Neutrophil (primary cell): ENCODE measurements around the gene GDPD5.

Experiments
- H3K27ac ChIP-seq: fragments of 200-600 bp; sonication (generic); 2 replicates; pipeline ENCODE4 v1.5.1; 2016; ENCODE audit warnings: mild to moderate bottlenecking, moderate library complexity
- H3K27me3 ChIP-seq: fragments of 200-600 bp; sonication (generic); 2 replicates; pipeline ENCODE4 v1.6.0; 2016; ENCODE audit warnings: mild to moderate bottlenecking
- H3K36me3 ChIP-seq: fragments of 200-600 bp; sonication (generic); 2 replicates; pipeline ENCODE4 v1.5.1; 2017
- H3K4me1 ChIP-seq, 2 experiments: fragments of 200-600 bp in 1 of 2; sonication (generic) in 1 of 2; 1 replicate in 1 of 2; 2 replicates in 1 of 2; pipeline versions ENCODE4 v1.5.1 to v1.6.1; 2013 to 2016; ENCODE audit warnings: low read depth in 1 of 2, low read length in 1 of 2, mild to moderate bottlenecking in 1 of 2, moderate library complexity in 1 of 2; ENCODE audit not compliant: control insufficient read depth in 1 of 2, insufficient read depth in 1 of 2
- H3K4me3 ChIP-seq, 2 experiments: fragments of 200-600 bp in 1 of 2; sonication (generic) in 1 of 2; 1 replicate in 1 of 2; 2 replicates in 1 of 2; pipeline ENCODE4 v1.5.1; 2013 to 2016; ENCODE audit warnings: low read depth in 1 of 2, low read length in 1 of 2, mild to moderate bottlenecking in 1 of 2, moderate library complexity in 1 of 2
- H3K9me3 ChIP-seq: fragments of 200-600 bp; sonication (generic); 2 replicates; pipeline ENCODE4 v1.5.1; 2016
- TF ChIP-seq, protein P1 (sequence below): fragments of 200-600 bp; sonication (generic); IDR thresholded peaks from 2 replicates; pipeline ENCODE4 v1.5.1; 2016; ENCODE audit warnings: antibody characterized with exemption

The GDPD5 gene

DNA sequence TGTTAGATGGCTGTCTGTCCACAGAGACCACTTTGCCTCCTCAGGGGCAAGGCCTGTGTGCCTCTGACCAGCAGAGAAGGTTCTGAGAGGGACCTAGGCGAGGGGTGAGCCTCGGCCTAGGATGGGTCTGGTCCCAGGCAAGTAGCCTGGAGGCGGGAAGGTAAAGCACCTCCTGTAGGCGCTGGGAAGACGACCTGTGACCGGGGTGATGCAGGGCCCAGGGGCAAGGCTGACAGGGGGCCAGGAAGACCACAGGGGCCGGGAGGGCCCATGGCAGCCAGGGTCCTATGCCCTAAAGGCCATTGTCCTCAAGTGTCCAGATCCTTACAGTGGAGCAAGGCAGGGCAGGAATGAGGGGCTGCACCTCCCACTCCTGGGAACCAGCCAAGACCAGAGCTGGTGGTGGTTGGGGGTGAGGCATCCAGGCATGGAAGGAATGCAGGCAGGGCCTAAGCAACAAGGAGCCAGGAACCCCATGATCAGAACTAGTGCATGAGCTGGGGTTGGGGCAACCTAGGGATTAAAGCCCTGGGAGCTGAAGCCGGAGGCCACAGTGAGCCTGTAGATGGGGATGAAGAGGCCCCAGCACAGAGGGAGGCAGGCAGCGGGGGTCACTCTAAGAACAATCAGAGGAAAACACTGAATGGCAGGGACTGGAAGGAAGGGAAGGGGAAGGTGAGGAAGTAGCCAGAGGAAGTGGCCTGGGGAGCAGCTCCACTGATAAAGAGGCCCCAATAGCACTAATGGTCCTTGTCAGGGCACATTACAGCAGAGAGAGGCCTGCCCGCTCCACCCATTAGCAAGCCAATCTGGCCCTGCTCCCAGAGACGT, 59.8 kb downstream of the GDPD5 start:
- no peaks in the 10 kb centered on the region for H3K27me3 ChIP-seq

GRCh38 chr11:75463106-75463774, 62.5 kb downstream of the GDPD5 start:
- Histone ChIP-seq H3K27me3 (no peaks in the 10 kb centered on the region), H3K4me1 (no peaks in the 10 kb centered on the region), H3K36me3 (no peaks in the 10 kb centered on the region), H3K4me3 (no peak overlapping the region), H3K9me3 (no peaks in the 10 kb centered on the region), H3K27ac (no peak overlapping the region)
- TF ChIP-seq, protein P1, sequence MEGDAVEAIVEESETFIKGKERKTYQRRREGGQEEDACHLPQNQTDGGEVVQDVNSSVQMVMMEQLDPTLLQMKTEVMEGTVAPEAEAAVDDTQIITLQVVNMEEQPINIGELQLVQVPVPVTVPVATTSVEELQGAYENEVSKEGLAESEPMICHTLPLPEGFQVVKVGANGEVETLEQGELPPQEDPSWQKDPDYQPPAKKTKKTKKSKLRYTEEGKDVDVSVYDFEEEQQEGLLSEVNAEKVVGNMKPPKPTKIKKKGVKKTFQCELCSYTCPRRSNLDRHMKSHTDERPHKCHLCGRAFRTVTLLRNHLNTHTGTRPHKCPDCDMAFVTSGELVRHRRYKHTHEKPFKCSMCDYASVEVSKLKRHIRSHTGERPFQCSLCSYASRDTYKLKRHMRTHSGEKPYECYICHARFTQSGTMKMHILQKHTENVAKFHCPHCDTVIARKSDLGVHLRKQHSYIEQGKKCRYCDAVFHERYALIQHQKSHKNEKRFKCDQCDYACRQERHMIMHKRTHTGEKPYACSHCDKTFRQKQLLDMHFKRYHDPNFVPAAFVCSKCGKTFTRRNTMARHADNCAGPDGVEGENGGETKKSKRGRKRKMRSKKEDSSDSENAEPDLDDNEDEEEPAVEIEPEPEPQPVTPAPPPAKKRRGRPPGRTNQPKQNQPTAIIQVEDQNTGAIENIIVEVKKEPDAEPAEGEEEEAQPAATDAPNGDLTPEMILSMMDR = no peak

More for the DNA sequence above, 59.8 kb downstream of the GDPD5 start:
- Histone ChIP-seq H3K36me3 (no peaks in the 10 kb centered on the region), H3K27ac (no peak overlapping the region), H3K4me1 (no peaks in the 10 kb centered on the region), H3K9me3 (no peaks in the 10 kb centered on the region), H3K4me3 (no peak overlapping the region)
- TF ChIP-seq, protein P1 = no peak

DNA sequence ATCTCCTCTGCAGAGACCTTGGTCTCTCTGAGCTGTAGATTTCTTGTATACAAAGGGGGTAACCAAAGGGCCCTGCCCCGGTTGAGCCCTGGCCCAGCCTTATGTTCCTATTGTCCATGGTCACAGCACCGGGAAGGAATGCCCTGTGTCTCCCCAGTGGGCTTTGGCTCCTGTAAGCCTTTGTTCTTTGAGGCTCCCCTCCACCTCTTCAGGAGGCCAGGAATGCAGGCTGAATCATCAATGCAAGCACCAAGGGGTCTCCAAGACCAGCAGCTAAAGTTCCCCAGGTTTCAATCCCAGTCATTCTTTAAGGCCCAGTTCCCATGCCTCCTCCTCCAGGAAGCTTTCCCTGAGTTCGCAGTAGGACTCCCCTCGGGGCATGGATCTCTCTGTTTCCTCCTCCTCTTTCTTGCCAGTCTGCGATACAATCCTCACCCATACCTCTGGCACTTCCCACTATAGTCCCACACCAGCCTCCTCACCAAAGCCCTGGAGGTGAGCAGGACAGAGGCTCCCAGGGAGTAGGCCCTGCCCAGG, 63.6 kb downstream of the GDPD5 start:
- Histone ChIP-seq H3K9me3 (no peaks in the 10 kb centered on the region), H3K36me3 (no peaks in the 10 kb centered on the region), H3K4me3 (no peak overlapping the region), H3K27me3 (no peaks in the 10 kb centered on the region), H3K27ac (no peak overlapping the region), H3K4me1 (no peaks in the 10 kb centered on the region)
- TF ChIP-seq, protein P1 = no peak

DNA sequence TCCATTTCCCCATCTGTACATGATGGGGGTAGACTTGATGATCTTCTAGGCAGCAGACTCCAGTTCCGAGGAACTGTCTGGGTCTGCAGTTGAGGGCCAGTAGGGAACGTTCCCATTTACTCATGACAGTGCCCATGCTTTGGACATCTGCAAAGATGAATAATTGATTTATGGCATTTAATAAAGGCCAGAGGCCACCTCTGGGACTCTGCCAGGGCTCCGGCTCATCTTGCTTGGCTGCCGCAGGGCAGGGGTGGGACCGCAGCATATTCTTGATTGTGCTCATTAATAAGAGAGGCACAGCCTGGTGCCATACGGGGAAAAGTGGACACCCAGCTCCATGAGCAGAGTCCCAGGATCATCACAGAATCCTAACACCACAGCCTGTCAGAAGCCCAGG, 64.6 kb downstream of the GDPD5 start:
- TF ChIP-seq, protein P1 = no peak
- no peaks in the 10 kb centered on the region for H3K9me3 ChIP-seq
- no peaks in the 10 kb centered on the region for H3K27me3 ChIP-seq
- H3K36me3 ChIP-seq = no peaks in the 10 kb centered on the region
- no peak overlapping the region for H3K4me3 ChIP-seq
- H3K4me1 ChIP-seq = no peaks in the 10 kb centered on the region
- no peak overlapping the region for H3K27ac ChIP-seq

DNA sequence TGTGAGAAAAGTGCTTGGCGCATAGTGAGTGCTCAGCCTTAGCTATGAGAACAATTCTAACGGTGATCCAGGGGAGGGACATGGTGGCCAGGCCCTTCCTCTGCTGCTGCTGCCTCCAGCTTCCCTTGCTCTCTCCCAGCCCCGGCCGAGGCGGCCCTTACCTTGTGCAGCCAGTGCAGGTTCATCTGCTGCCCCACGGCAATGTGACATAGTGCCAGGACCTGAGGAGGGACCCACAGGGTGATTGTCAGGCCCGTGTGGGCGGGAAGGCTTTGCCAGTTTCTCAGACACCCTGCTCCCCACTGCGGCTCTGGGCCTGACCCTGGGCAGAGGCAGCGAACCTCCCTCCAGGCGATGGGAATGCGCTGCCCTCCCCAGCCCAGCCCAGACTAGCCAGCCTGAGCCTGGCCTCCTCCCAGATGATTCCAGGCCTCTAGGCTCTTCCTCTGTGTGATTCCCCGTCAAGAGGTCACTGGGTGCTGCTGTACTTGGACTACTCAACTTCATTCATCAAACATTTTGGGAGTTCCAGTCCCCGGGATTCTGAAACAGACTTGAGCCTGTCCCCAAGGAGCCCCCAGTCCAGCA, 69.1 kb downstream of the GDPD5 start:
- no peaks in the 10 kb centered on the region for H3K4me1 ChIP-seq
- H3K36me3 ChIP-seq = no peaks in the 10 kb centered on the region
- no peaks in the 10 kb centered on the region for H3K27me3 ChIP-seq
- H3K4me3 ChIP-seq = no peak overlapping the region
- TF ChIP-seq, protein P1 = no peak
- H3K9me3 ChIP-seq = no peaks in the 10 kb centered on the region
- H3K27ac ChIP-seq = no peak overlapping the region
